Right atrium auricular region (tissue), 2 donors: ENCODE results near the gene PPM1E. TPM values are rescaled to one million over a fixed set of nuclear protein-coding genes. Genes with fewer than 3 reads are reported as not detected.

Experiments used
- DNase-seq: peaks from one replicate; pipeline ENCODE4 v3.0.0-alpha.2; 2019; ENCODE audit warnings: low spot score
- H3K27ac ChIP-seq, 2 donors: fragments of 200-600 bp; sonication (generic); 1 replicate in 1 of 2; 2 replicates in 1 of 2; pipeline ENCODE4 v1.5.1; 2016 to 2019
- H3K27me3 ChIP-seq, 2 donors: fragments of 200-600 bp; sonication (generic); one replicate each; pipeline versions ENCODE4 v1.5.1 to v1.6.0; 2017 to 2019
- H3K36me3 ChIP-seq: fragments of 200-600 bp; sonication (generic); one replicate; pipeline ENCODE4 v1.5.1; 2016
- H3K4me1 ChIP-seq, 2 donors: fragments of 200-600 bp; sonication (generic); one replicate each; pipeline versions ENCODE4 v1.5.1 to v1.6.0; 2017 to 2019
- H3K4me3 ChIP-seq, 2 donors: fragments of 200-600 bp; sonication (generic); 1 replicate in 1 of 2; 2 replicates in 1 of 2; pipeline ENCODE4 v1.5.1; 2017 to 2019; ENCODE audit warnings: mild to moderate bottlenecking in 1 of 2, moderate library complexity in 1 of 2
- H3K9me3 ChIP-seq, 2 donors: fragments of 200-600 bp; sonication (generic); one replicate each; pipeline ENCODE4 v1.5.1; 2019
- CTCF ChIP-seq, 2 donors: fragments of 200-600 bp; sonication (generic); IDR thresholded peaks; one replicate each; pipeline ENCODE4 v1.5.1; 2019; ENCODE audit warnings: antibody characterized with exemption in 2 of 2
- total RNA-seq, 2 donors: library from RNA; depleted of rRNA; stranded (reverse); fragments of >200 nt; gene quantifications; one replicate each; pipeline ENCODE4 v1.1.0, GENCODE V29; 2016

Gene PPM1E
- total RNA-seq, 2 donors from 2014 or later, result 1.2 to 5.3 TPM

GRCh38 chr17:58965221-58965620, 209.6 kb downstream of the PPM1E start:
- no peaks in the 10 kb centered on the region for H3K27me3 ChIP-seq
- H3K36me3 ChIP-seq, result no peaks in the 10 kb centered on the region
- H3K9me3 ChIP-seq, result no peaks in the 10 kb centered on the region
- no peak overlapping the region for H3K4me3 ChIP-seq
- H3K4me1 ChIP-seq, result no peaks in the 10 kb centered on the region
- TF ChIP-seq CTCF (IDR thresholded peaks at IDR 0.05), result no peak
- H3K27ac ChIP-seq, result no peak overlapping the region
- DNase-seq, result no peak

GRCh38 chr17:58966208-58966607, 210.6 kb downstream of the PPM1E start:
- no peaks in the 10 kb centered on the region for H3K36me3 ChIP-seq
- no peaks in the 10 kb centered on the region for H3K4me1 ChIP-seq
- no peak overlapping the region for H3K27ac ChIP-seq
- H3K9me3 ChIP-seq, result no peaks in the 10 kb centered on the region
- no peak for TF ChIP-seq CTCF (IDR thresholded peaks at IDR 0.05)
- H3K27me3 ChIP-seq, result no peaks in the 10 kb centered on the region
- H3K4me3 ChIP-seq, result no peak overlapping the region
- DNase-seq, result no peak

- no peaks in the 10 kb centered on the region for H3K9me3 ChIP-seq
- no peaks in the 10 kb centered on the region for H3K27me3 ChIP-seq
- H3K36me3 ChIP-seq, result no peaks in the 10 kb centered on the region
- no peak overlapping the region for H3K27ac ChIP-seq
- DNase-seq, result no peak
- H3K4me1 ChIP-seq, result no peaks in the 10 kb centered on the region
- no peak overlapping the region for H3K4me3 ChIP-seq
- TF ChIP-seq CTCF (IDR thresholded peaks at IDR 0.05), result no peak
These were observed 212.9 kb downstream of the PPM1E start for GRCh38 chr17:58968426-58969061.

- H3K27me3 ChIP-seq, result no peaks in the 10 kb centered on the region
- TF ChIP-seq CTCF (IDR thresholded peaks at IDR 0.05), result no peak
- no peak overlapping the region for H3K4me3 ChIP-seq
- no peaks in the 10 kb centered on the region for H3K4me1 ChIP-seq
- DNase-seq, result no peak
- H3K36me3 ChIP-seq, result no peaks in the 10 kb centered on the region
- no peaks in the 10 kb centered on the region for H3K9me3 ChIP-seq
- no peak overlapping the region for H3K27ac ChIP-seq
These were observed 213.5 kb downstream of the PPM1E start for GRCh38 chr17:58969156-58969555.

- no peak for TF ChIP-seq CTCF (IDR thresholded peaks at IDR 0.05)
- Histone ChIP-seq H3K27me3 (no peaks in the 10 kb centered on the region), H3K27ac (no peak overlapping the region), H3K9me3 (no peaks in the 10 kb centered on the region), H3K4me3 (no peak overlapping the region), H3K36me3 (no peaks in the 10 kb centered on the region), H3K4me1 (no peaks in the 10 kb centered on the region)
- DNase-seq, result no peak
These were observed 214.0 kb downstream of the PPM1E start for GRCh38 chr17:58969612-58970011.
